ENCODE results near the gene CXCL14.

DNA sequence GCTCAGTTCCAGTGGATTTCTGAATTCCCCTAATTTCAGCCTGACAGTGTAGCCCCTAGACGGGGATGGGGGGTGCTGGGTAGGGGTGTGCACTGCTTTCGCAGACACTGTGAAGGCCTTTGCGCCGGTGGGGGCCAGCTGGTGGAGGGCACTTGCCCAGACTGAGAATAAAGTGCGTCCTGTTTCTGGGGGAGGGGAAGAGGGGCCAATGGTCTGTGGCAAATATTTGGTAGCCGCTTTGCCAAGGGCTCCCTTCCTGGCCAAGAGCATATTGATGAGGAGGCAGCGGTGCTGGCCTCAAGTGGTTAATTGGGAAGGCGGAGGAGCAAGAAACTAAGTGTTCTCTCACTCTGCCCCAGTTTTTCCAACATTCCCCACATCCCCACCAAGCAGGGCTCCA, 1.4 kb downstream of the CXCL14 start:
- TF ChIP-seq CTCF (IDR thresholded peaks at IDR 0.05) (no peak), POLR2AphosphoS5 (IDR thresholded peaks at IDR 0.05) (no peak), EP300 (IDR thresholded peaks at IDR 0.05) (no peak), POLR2A (IDR thresholded peaks at IDR 0.05) (no peak)
